GM15510 (cell line): Measurements from ENCODE around the gene STAM2.

Experiments used
- POLR2A ChIP-seq: IDR thresholded peaks from 3 replicates; pipeline ENCODE4 v1.6.1; 2011; ENCODE audit warnings: borderline replicate concordance; ENCODE audit not compliant: insufficient read length; ENCODE audit errors: extremely low read depth

The STAM2 gene

GRCh38 chr2:152175012-152175367, 573 bp downstream of the STAM2 start:
- no peak for TF ChIP-seq POLR2A

- TF ChIP-seq POLR2A: no peak
These were observed 989 bp downstream of the STAM2 start for GRCh38 chr2:152174574-152174973.

GRCh38 chr2:152173831-152174230, 1.7 kb downstream of the STAM2 start:
- TF ChIP-seq POLR2A: no peak

GRCh38 chr2:152171718-152172117, 3.8 kb downstream of the STAM2 start:
- no peak for TF ChIP-seq POLR2A

GRCh38 chr2:152167065-152167464, 8.5 kb downstream of the STAM2 start:
- TF ChIP-seq POLR2A: no peak

GRCh38 chr2:152166633-152167032, 8.9 kb downstream of the STAM2 start:
- no peak for TF ChIP-seq POLR2A

GRCh38 chr2:152165780-152166179, 9.8 kb downstream of the STAM2 start:
- TF ChIP-seq POLR2A: no peak

- TF ChIP-seq POLR2A: no peak
These were observed 10.3 kb downstream of the STAM2 start for GRCh38 chr2:152165306-152165705.

GRCh38 chr2:152162141-152162540, 13.4 kb downstream of the STAM2 start:
- no peak for TF ChIP-seq POLR2A

GRCh38 chr2:152161598-152161997, 14.0 kb downstream of the STAM2 start:
- TF ChIP-seq POLR2A: no peak

- TF ChIP-seq POLR2A: no peak
These were observed 18.3 kb downstream of the STAM2 start for GRCh38 chr2:152157253-152157652.

GRCh38 chr2:152155209-152155608, 20.4 kb downstream of the STAM2 start:
- TF ChIP-seq POLR2A: no peak

GRCh38 chr2:152154462-152154861, 21.1 kb downstream of the STAM2 start:
- no peak for TF ChIP-seq POLR2A

- no peak for TF ChIP-seq POLR2A
These were observed 40.9 kb downstream of the STAM2 start for GRCh38 chr2:152134488-152135280.

- no peak for TF ChIP-seq POLR2A
These were observed 43.3 kb downstream of the STAM2 start for GRCh38 chr2:152132306-152132705.

- no peak for TF ChIP-seq POLR2A
These were observed 47.9 kb downstream of the STAM2 start for GRCh38 chr2:152127628-152128027.

- no peak for TF ChIP-seq POLR2A
These were observed 48.9 kb downstream of the STAM2 start for GRCh38 chr2:152126664-152127063.

- TF ChIP-seq POLR2A: no peak
These were observed 53.4 kb downstream of the STAM2 start for GRCh38 chr2:152122161-152122560.

GRCh38 chr2:152120430-152120829, 55.1 kb downstream of the STAM2 start:
- TF ChIP-seq POLR2A: no peak
